Neural cell (in vitro differentiated cells): ENCODE data around the gene ZBTB6. TPM values are rescaled to one million over a fixed set of nuclear protein-coding genes. Genes with fewer than 3 reads are reported as not detected.
A peak's percentile ranks its signal among the peaks of the same experiment; 100 is the strongest.

Experiments used
- H2AFZ ChIP-seq: fragments of 200-600, 300-800 bp; sonication (generic), shearing (Covaris generic); 2 replicates; pipeline ENCODE4 v1.6.0; 2014; ENCODE audit warnings: low read depth, mild to moderate bottlenecking, antibody characterized with exemption, low read length, moderate library complexity
- H3F3A ChIP-seq: fragments of 200-600 bp; shearing (Covaris generic); 2 replicates; pipeline ENCODE4 v1.6.1; 2016; ENCODE audit warnings: mild to moderate bottlenecking, moderate library complexity, mixed read lengths, antibody characterized with exemption, low read length; ENCODE audit not compliant: insufficient read depth, poor library complexity, severe bottlenecking
- H3K27ac ChIP-seq: fragments of 200-600, 300-800 bp; sonication (generic), shearing (Covaris generic); 2 replicates; pipeline ENCODE4 v1.5.1; 2014; ENCODE audit warnings: mild to moderate bottlenecking, low read length, moderate library complexity
- H3K27me3 ChIP-seq: fragments of 300-800, 200-600 bp; sonication (generic), shearing (Covaris generic); 2 replicates; pipeline ENCODE4 v1.6.0; 2014; ENCODE audit warnings: mild to moderate bottlenecking, low read depth, low read length, moderate library complexity; ENCODE audit not compliant: insufficient read depth
- H3K36me3 ChIP-seq: fragments of 300-800, 200-600 bp; sonication (generic), shearing (Covaris generic); 2 replicates; pipeline ENCODE4 v1.5.1; 2014; ENCODE audit warnings: mild to moderate bottlenecking, antibody characterized with exemption, low read length, moderate library complexity; ENCODE audit not compliant: insufficient read depth
- H3K4me2 ChIP-seq: fragments of 300-800, 200-600 bp; sonication (generic), shearing (Covaris generic); 2 replicates; pipeline ENCODE4 v1.6.0; 2014; ENCODE audit warnings: mild to moderate bottlenecking, low read length
- H3K4me3 ChIP-seq: fragments of 300-800, 200-600 bp; sonication (generic), shearing (Covaris generic); 2 replicates; pipeline ENCODE4 v1.5.1; 2014; ENCODE audit warnings: mild to moderate bottlenecking, low read length, moderate library complexity
- H3K79me2 ChIP-seq: fragments of 200-600 bp; shearing (Covaris generic); replicated peaks from 2 replicates; pipeline ENCODE4 v1.6.0; 2014; ENCODE audit warnings: mild to moderate bottlenecking, low read length, moderate library complexity; ENCODE audit not compliant: insufficient read depth
- H3K9ac ChIP-seq: fragments of 300-800, 200-600 bp; sonication (generic), shearing (Covaris generic); 2 replicates; pipeline ENCODE4 v1.6.1; 2016; ENCODE audit warnings: mild to moderate bottlenecking, low read length, mixed read lengths
- H3K9me2 ChIP-seq: fragments of 200-600 bp; shearing (Covaris generic); 2 replicates; pipeline ENCODE4 v1.6.1; 2016; ENCODE audit warnings: mild to moderate bottlenecking, low read length, mixed read lengths; ENCODE audit not compliant: insufficient read depth
- H3K9me3 ChIP-seq: fragments of 200-600, 300-800 bp; sonication (generic), shearing (Covaris generic); 2 replicates; pipeline ENCODE4 v1.6.1; 2016; ENCODE audit warnings: mild to moderate bottlenecking, mixed run types, low read length, moderate library complexity, mixed read lengths
- H4K20me1 ChIP-seq: fragments of 200-600 bp; shearing (Covaris generic); 2 replicates; pipeline ENCODE4 v1.6.1; 2016; ENCODE audit warnings: mild to moderate bottlenecking, mixed run types; ENCODE audit not compliant: insufficient read depth
- EP300 ChIP-seq: fragments of 450-650 bp; conservative IDR thresholded peaks from 2 replicates; pipeline ENCODE4 v1.6.1; 2014; ENCODE audit warnings: antibody characterized with exemption, mild to moderate bottlenecking, moderate library complexity; ENCODE audit not compliant: poor library complexity, severe bottlenecking
- EZH2 ChIP-seq: fragments of 200-600, 300-800 bp; shearing (Covaris generic), sonication (generic); IDR thresholded peaks from 2 replicates; pipeline ENCODE4 v1.6.1; 2014; ENCODE audit warnings: antibody characterized with exemption, low read length, borderline replicate concordance, mild to moderate bottlenecking; ENCODE audit not compliant: insufficient read depth, poor library complexity, severe bottlenecking
- MXI1 ChIP-seq: fragments of 450-650 bp; conservative IDR thresholded peaks from 2 replicates; pipeline ENCODE4 v1.6.1; 2014; ENCODE audit warnings: antibody characterized with exemption, mild to moderate bottlenecking; ENCODE audit not compliant: poor library complexity, severe bottlenecking
- POLR2AphosphoS5 ChIP-seq: IDR thresholded peaks from 2 replicates; pipeline ENCODE4 v1.6.1; 2012
- RAD21 ChIP-seq: fragments of 450-650 bp; conservative IDR thresholded peaks from 2 replicates; pipeline ENCODE4 v1.6.1; 2014; ENCODE audit warnings: antibody characterized with exemption, mild to moderate bottlenecking, moderate library complexity
- SMC3 ChIP-seq: fragments of 450-650 bp; conservative IDR thresholded peaks from 2 replicates; pipeline ENCODE4 v1.6.1; 2014; ENCODE audit warnings: antibody characterized with exemption, mild to moderate bottlenecking, moderate library complexity; ENCODE audit not compliant: poor library complexity
- TAF1 ChIP-seq: IDR thresholded peaks from 2 replicates; pipeline ENCODE4 v1.6.1; 2012; ENCODE audit warnings: low read depth
- polyA minus RNA-seq: library from RNA; depleted of rRNA, polyadenylated mRNA; stranded (reverse); fragments of >200 nt; gene quantifications from 2 replicates; pipeline ENCODE4 v1.2.3, GENCODE V29; 2014
- polyA plus RNA-seq: library from polyadenylated mRNA; depleted of rRNA; stranded (reverse); fragments of >200 nt; gene quantifications from 2 replicates; pipeline ENCODE4 v1.2.3, GENCODE V29; 2014
- TF ChIP-seq, protein P1 (sequence below): fragments of 450-650 bp; IDR thresholded peaks from 2 replicates; pipeline ENCODE4 v1.5.1; 2014; ENCODE audit warnings: antibody characterized with exemption, mild to moderate bottlenecking, moderate library complexity; ENCODE audit not compliant: poor library complexity, severe bottlenecking
- TF ChIP-seq, protein P2 (sequence below): IDR thresholded peaks from 2 replicates; pipeline ENCODE4 v1.6.1; 2012; ENCODE audit warnings: borderline replicate concordance

The ZBTB6 gene, protein sequence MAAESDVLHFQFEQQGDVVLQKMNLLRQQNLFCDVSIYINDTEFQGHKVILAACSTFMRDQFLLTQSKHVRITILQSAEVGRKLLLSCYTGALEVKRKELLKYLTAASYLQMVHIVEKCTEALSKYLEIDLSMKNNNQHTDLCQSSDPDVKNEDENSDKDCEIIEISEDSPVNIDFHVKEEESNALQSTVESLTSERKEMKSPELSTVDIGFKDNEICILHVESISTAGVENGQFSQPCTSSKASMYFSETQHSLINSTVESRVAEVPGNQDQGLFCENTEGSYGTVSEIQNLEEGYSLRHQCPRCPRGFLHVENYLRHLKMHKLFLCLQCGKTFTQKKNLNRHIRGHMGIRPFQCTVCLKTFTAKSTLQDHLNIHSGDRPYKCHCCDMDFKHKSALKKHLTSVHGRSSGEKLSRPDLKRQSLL
- polyA plus RNA-seq: 18.8 and 20.1 TPM in 2 replicates
- 78.4 and 78.8 TPM in 2 replicates for polyA minus RNA-seq

DNA sequence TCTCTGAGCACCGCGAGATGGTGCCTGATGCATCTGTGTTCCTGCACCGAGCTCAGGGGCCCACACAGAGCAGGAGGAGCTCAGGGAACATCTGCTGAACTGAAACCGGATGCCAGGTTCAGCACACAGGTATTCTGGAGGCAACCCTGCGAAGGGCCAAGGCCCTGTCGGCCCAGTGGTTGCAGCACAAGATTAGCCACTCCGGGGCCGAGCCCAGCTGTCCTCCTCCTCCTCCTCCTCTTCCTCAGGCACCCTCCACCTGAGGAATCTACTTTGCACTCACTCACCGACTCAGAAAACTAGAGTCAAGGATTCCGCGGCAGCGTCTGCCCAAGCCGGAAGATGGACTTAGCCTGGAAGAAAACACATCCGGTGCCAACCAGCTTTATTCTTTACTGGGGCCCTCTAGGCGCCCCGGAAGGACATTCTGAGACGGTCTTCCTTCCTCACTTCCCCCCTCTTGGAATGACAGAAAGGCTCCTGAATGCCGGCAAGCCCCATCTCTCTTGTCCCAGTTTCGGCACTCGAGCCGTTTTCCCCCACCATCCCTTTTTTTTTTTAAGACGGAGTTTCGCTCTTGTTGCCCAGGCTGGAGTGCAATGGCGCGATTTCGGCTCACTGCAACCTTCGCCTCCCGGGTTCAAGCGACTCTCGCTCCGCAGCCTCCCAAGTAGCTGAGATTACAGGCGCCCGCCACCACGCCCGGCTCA is at the start of gene ZBTB6:
ZBTB6 (minus strand) TSS at position 360 of the 710 bp plus-strand sequence. CDS start 1,251 bp downstream, outside the sequence.
- peak within 1 kb of the TSS; percentile 96 for H3K4me2 ChIP-seq
- no peaks in the 10 kb centered on the region for H3K27me3 ChIP-seq
- H3K36me3 ChIP-seq: peaks cover 8% of the 10 kb centered on the region
- peak within 1 kb of the TSS; percentile 81 for H3K9ac ChIP-seq
- H3K9me2 ChIP-seq: no peaks in the 10 kb centered on the region
- H3K27ac ChIP-seq: peak within 1 kb of the TSS; percentile 86
- no peaks in the 10 kb centered on the region for H3K9me3 ChIP-seq
- H3K4me3 ChIP-seq: peak within 1 kb of the TSS; percentile 76
- TF ChIP-seq, protein P1, sequence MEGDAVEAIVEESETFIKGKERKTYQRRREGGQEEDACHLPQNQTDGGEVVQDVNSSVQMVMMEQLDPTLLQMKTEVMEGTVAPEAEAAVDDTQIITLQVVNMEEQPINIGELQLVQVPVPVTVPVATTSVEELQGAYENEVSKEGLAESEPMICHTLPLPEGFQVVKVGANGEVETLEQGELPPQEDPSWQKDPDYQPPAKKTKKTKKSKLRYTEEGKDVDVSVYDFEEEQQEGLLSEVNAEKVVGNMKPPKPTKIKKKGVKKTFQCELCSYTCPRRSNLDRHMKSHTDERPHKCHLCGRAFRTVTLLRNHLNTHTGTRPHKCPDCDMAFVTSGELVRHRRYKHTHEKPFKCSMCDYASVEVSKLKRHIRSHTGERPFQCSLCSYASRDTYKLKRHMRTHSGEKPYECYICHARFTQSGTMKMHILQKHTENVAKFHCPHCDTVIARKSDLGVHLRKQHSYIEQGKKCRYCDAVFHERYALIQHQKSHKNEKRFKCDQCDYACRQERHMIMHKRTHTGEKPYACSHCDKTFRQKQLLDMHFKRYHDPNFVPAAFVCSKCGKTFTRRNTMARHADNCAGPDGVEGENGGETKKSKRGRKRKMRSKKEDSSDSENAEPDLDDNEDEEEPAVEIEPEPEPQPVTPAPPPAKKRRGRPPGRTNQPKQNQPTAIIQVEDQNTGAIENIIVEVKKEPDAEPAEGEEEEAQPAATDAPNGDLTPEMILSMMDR: no peak
- peak; percentile 31 for TF ChIP-seq EP300
- TF ChIP-seq EZH2: no peak
- peak; percentile 68 for TF ChIP-seq MXI1
- peak; percentile 78 for TF ChIP-seq POLR2AphosphoS5
- peak; percentile 31 for TF ChIP-seq RAD21
- peak; percentile 53 for TF ChIP-seq SMC3
- TF ChIP-seq, protein P2, sequence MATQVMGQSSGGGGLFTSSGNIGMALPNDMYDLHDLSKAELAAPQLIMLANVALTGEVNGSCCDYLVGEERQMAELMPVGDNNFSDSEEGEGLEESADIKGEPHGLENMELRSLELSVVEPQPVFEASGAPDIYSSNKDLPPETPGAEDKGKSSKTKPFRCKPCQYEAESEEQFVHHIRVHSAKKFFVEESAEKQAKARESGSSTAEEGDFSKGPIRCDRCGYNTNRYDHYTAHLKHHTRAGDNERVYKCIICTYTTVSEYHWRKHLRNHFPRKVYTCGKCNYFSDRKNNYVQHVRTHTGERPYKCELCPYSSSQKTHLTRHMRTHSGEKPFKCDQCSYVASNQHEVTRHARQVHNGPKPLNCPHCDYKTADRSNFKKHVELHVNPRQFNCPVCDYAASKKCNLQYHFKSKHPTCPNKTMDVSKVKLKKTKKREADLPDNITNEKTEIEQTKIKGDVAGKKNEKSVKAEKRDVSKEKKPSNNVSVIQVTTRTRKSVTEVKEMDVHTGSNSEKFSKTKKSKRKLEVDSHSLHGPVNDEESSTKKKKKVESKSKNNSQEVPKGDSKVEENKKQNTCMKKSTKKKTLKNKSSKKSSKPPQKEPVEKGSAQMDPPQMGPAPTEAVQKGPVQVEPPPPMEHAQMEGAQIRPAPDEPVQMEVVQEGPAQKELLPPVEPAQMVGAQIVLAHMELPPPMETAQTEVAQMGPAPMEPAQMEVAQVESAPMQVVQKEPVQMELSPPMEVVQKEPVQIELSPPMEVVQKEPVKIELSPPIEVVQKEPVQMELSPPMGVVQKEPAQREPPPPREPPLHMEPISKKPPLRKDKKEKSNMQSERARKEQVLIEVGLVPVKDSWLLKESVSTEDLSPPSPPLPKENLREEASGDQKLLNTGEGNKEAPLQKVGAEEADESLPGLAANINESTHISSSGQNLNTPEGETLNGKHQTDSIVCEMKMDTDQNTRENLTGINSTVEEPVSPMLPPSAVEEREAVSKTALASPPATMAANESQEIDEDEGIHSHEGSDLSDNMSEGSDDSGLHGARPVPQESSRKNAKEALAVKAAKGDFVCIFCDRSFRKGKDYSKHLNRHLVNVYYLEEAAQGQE: peak; percentile 16
- no peak for TF ChIP-seq TAF1
- H4K20me1 ChIP-seq: no peaks in the 10 kb centered on the region
- peak within 1 kb of the TSS; percentile 95 for H2AFZ ChIP-seq
- H3F3A ChIP-seq: no peaks in the 10 kb centered on the region
- peaks cover 39% of the 10 kb centered on the region for H3K79me2 ChIP-seq

DNA sequence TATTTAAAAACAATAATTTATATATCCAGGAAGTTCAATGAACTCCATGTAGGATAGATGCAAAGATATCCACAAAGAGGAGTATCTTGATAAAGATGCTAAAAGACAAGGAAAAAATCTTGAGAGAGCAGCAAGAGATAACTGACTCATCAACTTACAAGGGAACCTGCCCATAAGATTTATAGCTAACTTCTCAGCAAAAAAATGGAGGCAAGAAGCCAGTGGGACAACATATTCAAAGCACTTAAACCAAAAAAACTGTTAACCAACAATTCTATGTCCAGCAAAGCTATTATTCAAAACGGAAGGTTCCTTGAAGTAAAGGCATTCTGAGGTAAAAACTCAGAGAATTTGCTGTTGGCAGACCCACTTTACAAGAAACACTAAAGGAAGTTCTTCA is 48.0 kb upstream of the ZBTB6 start:
- H3K79me2 ChIP-seq: peaks cover under 1% of the 10 kb centered on the region
- no peaks in the 10 kb centered on the region for H4K20me1 ChIP-seq
- no peak overlapping the region for H3K4me2 ChIP-seq
- H3K9me2 ChIP-seq: no peaks in the 10 kb centered on the region
- TF ChIP-seq SMC3 (no peak), POLR2AphosphoS5 (no peak), MXI1 (no peak), EZH2 (no peak), TAF1 (no peak), EP300 (no peak), RAD21 (no peak)
- TF ChIP-seq, protein P2: no peak
- TF ChIP-seq, protein P1: no peak
- no peak overlapping the region for H3K27ac ChIP-seq
- no peaks in the 10 kb centered on the region for H3K36me3 ChIP-seq
- no peaks in the 10 kb centered on the region for H3K9me3 ChIP-seq
- H3K27me3 ChIP-seq: no peaks in the 10 kb centered on the region
- H3K9ac ChIP-seq: no peak overlapping the region
- H3F3A ChIP-seq: no peaks in the 10 kb centered on the region
- H2AFZ ChIP-seq: no peak overlapping the region
- H3K4me3 ChIP-seq: no peak overlapping the region
